ENCODE measurements around the gene ILDR1. TPM values are rescaled to one million over a fixed set of nuclear protein-coding genes. Genes with fewer than 3 reads are reported as not detected.

ILDR1 gene
- polyA plus RNA-seq, 2 donors, result 1.9 to 2.6 TPM

DNA sequence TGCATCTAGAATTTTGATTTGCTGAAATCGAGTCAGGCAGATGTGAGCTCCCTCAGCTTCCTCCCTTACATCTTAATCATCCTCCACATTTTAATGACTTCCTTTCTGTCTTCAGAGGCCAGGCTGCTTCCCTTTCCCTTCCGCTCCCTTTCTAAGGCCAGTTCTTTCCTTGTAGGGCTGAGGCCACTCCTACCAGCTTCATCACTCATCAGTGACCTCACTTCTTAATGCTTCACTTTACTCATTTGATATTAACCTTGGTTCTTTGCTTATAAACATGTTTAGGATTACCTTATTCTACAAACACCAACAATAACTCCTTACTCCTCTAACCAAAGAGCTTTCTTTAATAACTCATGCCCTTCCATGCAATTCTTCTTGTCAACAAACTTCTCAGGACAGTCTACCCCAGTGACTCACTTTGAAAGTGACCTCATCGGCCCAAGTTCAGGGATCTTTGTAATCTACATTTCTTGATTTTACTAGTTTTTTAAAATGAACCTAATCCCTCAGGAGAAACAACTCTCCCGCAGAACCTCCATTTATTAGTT is 23.9 kb downstream of the ILDR1 start:
- no peaks in the 10 kb centered on the region for H3K9me3 ChIP-seq (ENCODE audit: control insufficient read depth in 2 of 2, insufficient read depth in 1 of 2, low read depth in 1 of 2, low read length in 1 of 2)
- H3K27ac ChIP-seq (ENCODE audit: low read depth in 2 of 2, low read length in 1 of 2), result no peak overlapping the region
- no peaks in the 10 kb centered on the region for H3K27me3 ChIP-seq (ENCODE audit: control insufficient read depth in 1 of 2, insufficient read depth in 2 of 2, low read length in 2 of 2)
- no peak overlapping the region for H3K4me3 ChIP-seq (ENCODE audit: low read depth in 1 of 2, low read length in 2 of 2)
- H3K4me1 ChIP-seq (ENCODE audit: control insufficient read depth in 2 of 2, insufficient read depth in 2 of 2, low read length in 1 of 2), result no peaks in the 10 kb centered on the region
- 68 to 79% methylated on average over 4 of the region's 4 CpGs for WGBS, 2 donors
- peaks cover 0 to 10% of the 10 kb centered on the region in 2 donors for H3K36me3 ChIP-seq (ENCODE audit: control insufficient read depth in 2 of 2, insufficient read depth in 2 of 2, low read length in 1 of 2)

DNA sequence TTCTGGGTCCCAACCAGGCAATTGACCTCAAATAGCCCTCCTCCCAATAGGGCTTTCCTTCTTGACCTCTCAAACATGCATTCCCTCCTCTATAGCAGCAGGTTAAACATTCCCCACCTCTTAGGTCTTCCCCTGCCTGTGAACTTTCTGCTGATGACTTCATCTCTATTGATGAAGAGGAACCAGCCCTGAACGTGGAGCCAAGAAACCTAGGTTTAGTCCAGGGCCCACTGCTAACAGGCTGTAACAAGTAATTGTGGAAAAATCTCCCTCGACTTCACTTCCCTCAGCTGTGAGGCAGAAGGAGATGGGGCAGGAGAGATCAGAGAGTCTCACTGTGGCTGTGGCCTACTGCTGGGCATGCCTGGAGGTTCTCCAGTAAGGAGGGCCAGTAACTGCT is 24.7 kb downstream of the ILDR1 start:
- H3K4me1 ChIP-seq (ENCODE audit: control insufficient read depth in 2 of 2, insufficient read depth in 2 of 2, low read length in 1 of 2), result no peaks in the 10 kb centered on the region
- H3K9me3 ChIP-seq (ENCODE audit: control insufficient read depth in 2 of 2, insufficient read depth in 1 of 2, low read depth in 1 of 2, low read length in 1 of 2), result no peaks in the 10 kb centered on the region
- H3K4me3 ChIP-seq (ENCODE audit: low read depth in 1 of 2, low read length in 2 of 2), result no peak overlapping the region
- WGBS, 2 donors, result 61 to 64% methylated on average over 2 of the region's 2 CpGs
- peaks cover 0 to 14% of the 10 kb centered on the region in 2 donors for H3K36me3 ChIP-seq (ENCODE audit: control insufficient read depth in 2 of 2, insufficient read depth in 2 of 2, low read length in 1 of 2)
- no peaks in the 10 kb centered on the region for H3K27me3 ChIP-seq (ENCODE audit: control insufficient read depth in 1 of 2, insufficient read depth in 2 of 2, low read length in 2 of 2)
- H3K27ac ChIP-seq (ENCODE audit: low read depth in 2 of 2, low read length in 1 of 2), result no peak overlapping the region

DNA sequence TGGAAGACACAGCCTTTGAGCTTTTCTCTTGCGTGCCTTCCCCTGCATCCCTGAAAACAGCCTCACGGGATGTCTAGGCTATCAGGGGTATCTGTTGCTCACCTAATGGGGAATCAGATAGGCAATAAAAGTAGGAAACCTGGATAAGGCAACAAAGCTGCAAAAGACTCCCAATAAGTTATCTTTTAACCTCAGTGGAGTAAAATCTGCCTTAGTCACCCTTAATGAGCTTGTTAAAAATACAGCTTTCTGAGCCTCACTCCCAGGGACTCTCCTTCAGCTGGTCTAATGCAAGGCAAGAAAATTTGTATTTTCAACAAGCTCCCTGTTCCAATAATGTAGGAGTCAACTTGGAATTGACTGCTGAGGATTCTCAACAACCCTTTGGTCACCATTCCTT is 25.6 kb downstream of the ILDR1 start:
- H3K4me3 ChIP-seq (ENCODE audit: low read depth in 1 of 2, low read length in 2 of 2), result no peak overlapping the region
- no peaks in the 10 kb centered on the region for H3K27me3 ChIP-seq (ENCODE audit: control insufficient read depth in 1 of 2, insufficient read depth in 2 of 2, low read length in 2 of 2)
- no peaks in the 10 kb centered on the region for H3K9me3 ChIP-seq (ENCODE audit: control insufficient read depth in 2 of 2, insufficient read depth in 1 of 2, low read depth in 1 of 2, low read length in 1 of 2)
- no peaks in the 10 kb centered on the region for H3K4me1 ChIP-seq (ENCODE audit: control insufficient read depth in 2 of 2, insufficient read depth in 2 of 2, low read length in 1 of 2)
- H3K36me3 ChIP-seq (ENCODE audit: control insufficient read depth in 2 of 2, insufficient read depth in 2 of 2, low read length in 1 of 2), result peaks cover 0 to 14% of the 10 kb centered on the region in 2 donors
- WGBS, 2 donors, result 83 to 96% methylated on average over 2 of the region's 2 CpGs
- H3K27ac ChIP-seq (ENCODE audit: low read depth in 2 of 2, low read length in 1 of 2), result no peak overlapping the region

DNA sequence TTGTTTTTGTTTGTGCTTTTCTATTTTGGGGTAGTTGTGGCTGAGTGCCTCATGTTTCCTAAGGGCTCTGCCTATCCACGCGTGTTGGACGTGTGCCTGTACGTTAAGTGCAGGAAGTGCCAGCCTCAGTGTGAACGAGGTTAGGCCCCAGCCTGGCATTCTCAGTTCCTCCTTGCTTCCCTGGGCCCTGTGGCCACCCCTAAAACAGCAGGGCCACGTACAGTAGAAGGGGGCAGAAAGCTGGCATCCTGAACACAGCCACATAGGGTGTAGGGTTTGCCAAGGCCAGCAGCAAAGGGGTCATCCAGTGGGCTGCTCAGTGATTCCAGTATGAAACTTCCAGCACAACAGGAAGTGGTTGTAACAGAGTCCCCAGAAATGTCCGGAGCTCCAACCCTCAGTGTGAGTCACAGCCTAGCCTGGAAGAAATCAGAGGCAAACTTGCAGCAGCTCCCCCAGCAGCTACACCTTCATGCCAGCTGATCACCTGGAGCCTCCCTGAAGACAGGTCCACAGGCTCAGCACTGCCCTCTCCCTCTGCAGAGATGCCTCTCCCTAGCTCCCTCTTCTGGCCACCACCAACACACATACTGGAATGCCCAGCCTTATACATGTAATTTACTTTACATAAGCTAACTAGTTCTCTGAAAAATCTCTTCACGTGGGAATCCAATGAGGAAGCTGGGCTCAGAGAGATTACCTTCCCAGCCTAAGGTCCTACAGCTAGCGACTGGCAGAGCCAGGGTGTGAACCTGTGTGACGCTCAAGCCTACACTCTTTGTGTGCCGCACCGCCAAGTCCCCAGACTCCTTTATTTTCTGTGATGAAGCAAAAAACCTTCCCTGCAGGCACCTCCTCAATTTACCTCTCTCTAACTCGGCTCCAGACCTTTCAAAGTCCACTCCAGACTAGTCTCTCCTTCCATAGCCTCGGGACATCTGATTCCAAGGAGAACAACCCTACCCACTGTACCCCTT is 26.6 kb downstream of the ILDR1 start:
- Histone ChIP-seq H3K27ac (ENCODE audit: low read depth in 2 of 2, low read length in 1 of 2) (peak overlapping the region; percentile 23 to 63), H3K4me1 (ENCODE audit: control insufficient read depth in 2 of 2, insufficient read depth in 2 of 2, low read length in 1 of 2) (no peaks in the 10 kb centered on the region), H3K4me3 (ENCODE audit: low read depth in 1 of 2, low read length in 2 of 2) (no peak overlapping the region), H3K36me3 (ENCODE audit: control insufficient read depth in 2 of 2, insufficient read depth in 2 of 2, low read length in 1 of 2) (peaks cover 0 to 10% of the 10 kb centered on the region in 2 donors), H3K9me3 (ENCODE audit: control insufficient read depth in 2 of 2, insufficient read depth in 1 of 2, low read depth in 1 of 2, low read length in 1 of 2) (no peaks in the 10 kb centered on the region), H3K27me3 (ENCODE audit: control insufficient read depth in 1 of 2, insufficient read depth in 2 of 2, low read length in 2 of 2) (no peaks in the 10 kb centered on the region)
- 60% methylated on average over 14 of the region's 14 CpGs for WGBS, 2 donors

DNA sequence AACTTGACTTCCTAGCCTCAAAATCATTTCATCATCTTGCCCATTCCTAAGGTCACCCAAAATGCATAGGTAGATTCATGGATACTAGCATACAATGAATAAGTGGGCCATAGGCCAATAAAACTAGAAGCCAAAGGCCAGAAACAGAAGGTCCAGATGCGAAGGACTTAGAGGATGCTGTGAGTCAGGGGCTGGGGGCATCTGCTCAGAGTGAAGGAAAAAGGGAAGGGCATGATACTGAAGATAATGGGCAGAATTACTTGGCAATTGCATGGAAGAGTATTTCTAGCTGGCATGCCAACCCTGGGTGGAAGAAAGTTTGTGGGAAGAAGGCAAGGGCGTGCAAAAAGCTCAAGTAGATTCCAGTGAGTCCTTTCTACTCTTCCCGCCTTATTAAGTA is 27.5 kb downstream of the ILDR1 start:
- Histone ChIP-seq H3K9me3 (ENCODE audit: control insufficient read depth in 2 of 2, insufficient read depth in 1 of 2, low read depth in 1 of 2, low read length in 1 of 2) (no peaks in the 10 kb centered on the region), H3K27ac (ENCODE audit: low read depth in 2 of 2, low read length in 1 of 2) (no peak overlapping the region), H3K36me3 (ENCODE audit: control insufficient read depth in 2 of 2, insufficient read depth in 2 of 2, low read length in 1 of 2) (peaks cover 0 to 10% of the 10 kb centered on the region in 2 donors), H3K27me3 (ENCODE audit: control insufficient read depth in 1 of 2, insufficient read depth in 2 of 2, low read length in 2 of 2) (no peaks in the 10 kb centered on the region), H3K4me3 (ENCODE audit: low read depth in 1 of 2, low read length in 2 of 2) (no peak overlapping the region), H3K4me1 (ENCODE audit: control insufficient read depth in 2 of 2, insufficient read depth in 2 of 2, low read length in 1 of 2) (no peaks in the 10 kb centered on the region)
- WGBS, 2 donors, result 74 to 90% methylated on average over 3 of the region's 3 CpGs

DNA sequence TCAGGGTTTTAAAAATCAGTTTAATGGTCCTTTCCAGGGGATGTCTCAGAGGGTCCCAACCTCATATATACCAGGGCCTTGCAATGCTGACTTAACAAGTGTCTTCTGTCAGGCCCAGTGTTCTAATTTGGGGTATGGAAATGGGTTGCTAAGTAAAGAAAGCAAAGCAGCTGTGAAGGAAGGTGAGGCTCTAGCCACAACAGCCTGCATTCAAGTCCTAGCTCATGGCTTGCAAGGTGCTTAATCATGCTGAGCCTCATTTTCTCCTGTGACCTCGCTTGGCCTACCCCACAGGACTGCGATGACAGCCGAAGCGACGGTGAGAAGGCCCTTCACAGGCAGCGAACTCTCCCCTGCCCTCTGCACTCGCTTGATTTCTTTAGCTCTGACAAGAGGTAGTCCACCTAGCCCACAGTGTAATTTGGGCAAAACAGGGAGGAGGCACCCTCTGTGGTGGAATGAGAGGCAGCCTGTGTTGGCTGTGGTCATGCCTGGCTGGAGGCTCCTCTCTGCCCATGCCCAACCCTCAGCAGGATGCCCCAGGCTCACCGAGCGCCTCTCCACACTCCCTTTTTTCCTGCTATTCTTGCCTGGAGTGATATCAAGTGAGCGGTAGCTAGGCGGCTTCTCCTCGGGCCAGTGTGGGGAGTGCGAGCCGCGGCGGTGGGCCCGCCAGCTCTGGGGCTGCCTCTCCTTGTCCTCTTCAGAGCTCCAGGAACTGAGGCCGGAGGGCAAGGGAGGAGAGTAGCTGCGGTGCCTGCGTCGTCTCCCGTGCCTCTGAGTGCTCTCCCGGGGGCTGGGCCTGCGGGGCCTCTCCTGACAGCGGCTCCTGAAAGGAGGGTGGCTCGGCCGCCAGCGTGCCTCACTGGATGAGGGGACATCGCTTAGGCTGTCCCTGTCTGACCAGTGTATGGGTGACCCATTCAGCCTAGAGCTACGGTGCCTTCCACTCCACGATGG is 29.2 kb downstream of the ILDR1 start:
- Histone ChIP-seq H3K36me3 (ENCODE audit: control insufficient read depth in 2 of 2, insufficient read depth in 2 of 2, low read length in 1 of 2) (peaks cover 0 to 10% of the 10 kb centered on the region in 2 donors), H3K4me3 (ENCODE audit: low read depth in 1 of 2, low read length in 2 of 2) (no peak overlapping the region), H3K27ac (ENCODE audit: low read depth in 2 of 2, low read length in 1 of 2) (no peak overlapping the region), H3K27me3 (ENCODE audit: control insufficient read depth in 1 of 2, insufficient read depth in 2 of 2, low read length in 2 of 2) (no peaks in the 10 kb centered on the region), H3K9me3 (ENCODE audit: control insufficient read depth in 2 of 2, insufficient read depth in 1 of 2, low read depth in 1 of 2, low read length in 1 of 2) (no peaks in the 10 kb centered on the region), H3K4me1 (ENCODE audit: control insufficient read depth in 2 of 2, insufficient read depth in 2 of 2, low read length in 1 of 2) (no peaks in the 10 kb centered on the region)
- 92 to 93% methylated on average over 29 to 31 of the region's 31 CpGs for WGBS, 2 donors

DNA sequence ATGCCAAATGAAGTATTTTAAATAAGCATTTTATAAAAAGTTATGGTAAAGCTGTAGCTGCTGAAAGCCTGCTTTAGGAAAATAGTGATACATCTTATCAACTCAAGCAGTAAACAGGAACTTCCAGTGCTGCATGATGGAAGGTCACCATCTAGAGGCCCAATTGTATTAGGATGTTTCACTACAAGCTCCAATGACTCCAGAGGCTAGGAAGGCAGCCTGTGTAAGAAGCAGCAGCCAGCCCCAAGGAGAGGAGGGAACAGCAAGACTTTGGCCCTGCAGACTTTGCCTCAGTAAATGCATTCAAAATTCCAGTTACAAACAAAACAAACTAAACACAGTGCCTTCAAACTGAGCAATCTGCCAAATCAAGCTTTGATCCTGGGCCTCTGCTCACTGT is 32.1 kb downstream of the ILDR1 start:
- Histone ChIP-seq H3K4me1 (ENCODE audit: control insufficient read depth in 2 of 2, insufficient read depth in 2 of 2, low read length in 1 of 2) (no peaks in the 10 kb centered on the region), H3K36me3 (ENCODE audit: control insufficient read depth in 2 of 2, insufficient read depth in 2 of 2, low read length in 1 of 2) (peaks cover 0 to 10% of the 10 kb centered on the region in 2 donors), H3K9me3 (ENCODE audit: control insufficient read depth in 2 of 2, insufficient read depth in 1 of 2, low read depth in 1 of 2, low read length in 1 of 2) (no peaks in the 10 kb centered on the region), H3K4me3 (ENCODE audit: low read depth in 1 of 2, low read length in 2 of 2) (no peak overlapping the region), H3K27ac (ENCODE audit: low read depth in 2 of 2, low read length in 1 of 2) (no peak overlapping the region), H3K27me3 (ENCODE audit: control insufficient read depth in 1 of 2, insufficient read depth in 2 of 2, low read length in 2 of 2) (no peaks in the 10 kb centered on the region)

DNA sequence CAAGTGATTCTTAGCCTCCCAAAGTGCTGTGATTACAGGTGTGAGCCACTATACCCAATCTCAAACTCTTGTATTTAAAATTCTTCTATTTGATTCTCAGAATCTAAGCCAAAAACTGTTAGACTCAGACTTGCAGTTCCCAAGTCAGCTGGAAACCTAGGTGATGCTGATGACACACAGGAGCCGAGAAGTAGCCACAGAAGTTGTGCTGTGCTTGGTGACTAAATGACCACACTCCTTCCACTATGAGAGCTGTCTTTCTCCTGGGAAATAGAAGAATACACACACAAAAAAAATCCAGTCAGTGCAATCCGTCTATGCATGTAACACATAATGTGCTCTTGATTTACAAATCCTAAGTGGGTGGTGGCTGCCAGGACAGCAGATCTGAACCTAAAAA is 33.9 kb downstream of the ILDR1 start:
- H3K36me3 ChIP-seq (ENCODE audit: control insufficient read depth in 2 of 2, insufficient read depth in 2 of 2, low read length in 1 of 2), result peaks cover 0 to 4% of the 10 kb centered on the region in 2 donors
- H3K27me3 ChIP-seq (ENCODE audit: control insufficient read depth in 1 of 2, insufficient read depth in 2 of 2, low read length in 2 of 2), result no peaks in the 10 kb centered on the region
- 78 to 88% methylated on average over 2 of the region's 2 CpGs for WGBS, 2 donors
- no peaks in the 10 kb centered on the region for H3K9me3 ChIP-seq (ENCODE audit: control insufficient read depth in 2 of 2, insufficient read depth in 1 of 2, low read depth in 1 of 2, low read length in 1 of 2)
- no peak overlapping the region for H3K27ac ChIP-seq (ENCODE audit: low read depth in 2 of 2, low read length in 1 of 2)
- H3K4me3 ChIP-seq (ENCODE audit: low read depth in 1 of 2, low read length in 2 of 2), result no peak overlapping the region
- no peaks in the 10 kb centered on the region for H3K4me1 ChIP-seq (ENCODE audit: control insufficient read depth in 2 of 2, insufficient read depth in 2 of 2, low read length in 1 of 2)

DNA sequence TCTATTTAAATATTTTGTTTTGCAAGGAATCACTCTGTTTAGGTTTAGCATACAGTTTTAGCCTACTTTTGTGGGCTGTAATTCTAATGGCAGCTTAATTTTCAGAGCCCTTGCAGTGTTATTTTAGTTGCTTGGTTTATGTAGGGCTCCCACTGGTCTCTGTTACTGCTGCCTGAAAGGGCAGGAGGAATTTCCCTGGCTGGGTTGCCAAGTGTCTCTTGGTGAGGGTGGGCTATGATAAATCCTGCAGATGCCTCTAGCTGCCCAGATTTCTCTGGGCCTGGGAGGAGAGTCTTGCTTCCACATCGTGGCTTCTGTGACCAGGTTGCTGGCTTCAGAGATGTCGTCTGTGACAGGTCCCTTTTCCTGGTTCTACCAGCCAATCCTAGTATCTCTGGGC is 36.2 kb downstream of the ILDR1 start:
- H3K27me3 ChIP-seq (ENCODE audit: control insufficient read depth in 1 of 2, insufficient read depth in 2 of 2, low read length in 2 of 2), result no peaks in the 10 kb centered on the region
- no peaks in the 10 kb centered on the region for H3K36me3 ChIP-seq (ENCODE audit: control insufficient read depth in 2 of 2, insufficient read depth in 2 of 2, low read length in 1 of 2)
- no peaks in the 10 kb centered on the region for H3K4me1 ChIP-seq (ENCODE audit: control insufficient read depth in 2 of 2, insufficient read depth in 2 of 2, low read length in 1 of 2)
- 78 to 82% methylated on average over 2 of the region's 2 CpGs for WGBS, 2 donors
- H3K27ac ChIP-seq (ENCODE audit: low read depth in 2 of 2, low read length in 1 of 2), result no peak overlapping the region
- H3K4me3 ChIP-seq (ENCODE audit: low read depth in 1 of 2, low read length in 2 of 2), result no peak overlapping the region
- no peaks in the 10 kb centered on the region for H3K9me3 ChIP-seq (ENCODE audit: control insufficient read depth in 2 of 2, insufficient read depth in 1 of 2, low read depth in 1 of 2, low read length in 1 of 2)

Data from esophagus (tissue), 2 donors.